Hindlimb muscle (tissue), 1 donor: ENCODE results near the gene ATP5F1B. TPM values are rescaled to one million over a fixed set of nuclear protein-coding genes. Genes with fewer than 3 reads are reported as not detected.
"Not testable (repeated sequence)": the region's sequence is repeated elsewhere in the genome, so short reads cannot be mapped to it uniquely, and the experiment has no call there.

ENCODE experiments used
- DNase-seq: peaks from one replicate; pipeline ENCODE4 v3.0.0-alpha.2; 2013
- polyA plus RNA-seq: library from polyadenylated mRNA; unstranded; fragments of 120-200 nt; gene quantifications from one replicate; pipeline ENCODE4 v1.2.1, GENCODE V29; 2013; ENCODE audit not compliant: insufficient read length

Gene ATP5F1B
- polyA plus RNA-seq = 603 TPM

GRCh38 chr12:56645717-56646446 is at the start of gene ATP5F1B:
Gene ATP5F1B (minus strand): TSS chr12:56645984. CDS start chr12:56645963, 21 bp downstream.
- peak; percentile 98 for DNase-seq

- DNase-seq = no peak
Measured at GRCh38 chr12:56694161-56694560, 48.4 kb upstream of the ATP5F1B start.

- DNase-seq = no peak
Measured at GRCh38 chr12:56688846-56689109, 43.0 kb upstream of the ATP5F1B start.

GRCh38 chr12:56688129-56688845 is 42.5 kb upstream of the ATP5F1B start, which contains the start of gene PTGES3:
Gene PTGES3 (minus strand): TSS chr12:56688284. CDS start chr12:56687999, 285 bp downstream.
- peak; percentile 98 for DNase-seq

GRCh38 chr12:56687223-56688128 is 41.7 kb upstream of the ATP5F1B start:
- peak; percentile 35 for DNase-seq

- no peak for DNase-seq
Measured at GRCh38 chr12:56684745-56685359, 39.1 kb upstream of the ATP5F1B start.

GRCh38 chr12:56682323-56682722 is 36.5 kb upstream of the ATP5F1B start:
- DNase-seq = no peak

GRCh38 chr12:56679883-56680575 is 34.2 kb upstream of the ATP5F1B start:
- no peak for DNase-seq

- DNase-seq = no peak
Measured at GRCh38 chr12:56678852-56679251, 33.1 kb upstream of the ATP5F1B start.

GRCh38 chr12:56677680-56678079 is 31.9 kb upstream of the ATP5F1B start:
- no peak for DNase-seq

- no peak for DNase-seq
Measured at GRCh38 chr12:56676851-56677580, 31.2 kb upstream of the ATP5F1B start.

GRCh38 chr12:56671608-56672007 is 25.8 kb upstream of the ATP5F1B start:
- DNase-seq = no peak

- no peak for DNase-seq
Measured at GRCh38 chr12:56670836-56671235, 25.1 kb upstream of the ATP5F1B start.

GRCh38 chr12:56668197-56668457 is 22.3 kb upstream of the ATP5F1B start:
- no peak for DNase-seq

- DNase-seq = no peak
Measured at GRCh38 chr12:56661979-56662638, 16.3 kb upstream of the ATP5F1B start.

- no peak for DNase-seq
Measured at GRCh38 chr12:56661560-56661959, 15.8 kb upstream of the ATP5F1B start.

- DNase-seq = no peak
Measured at GRCh38 chr12:56658921-56659320, 13.1 kb upstream of the ATP5F1B start.

- DNase-seq = no peak
Measured at GRCh38 chr12:56657416-56658379, 11.9 kb upstream of the ATP5F1B start.

- DNase-seq = not testable (repeated sequence)
Measured at GRCh38 chr12:56653781-56654180, 8.0 kb upstream of the ATP5F1B start.

GRCh38 chr12:56648023-56648422 is 2.2 kb upstream of the ATP5F1B start:
- DNase-seq = not testable (repeated sequence)
